Kidney (tissue), 14 donors: ENCODE measurements around the gene UNG. TPM values are rescaled to one million over a fixed set of nuclear protein-coding genes. Genes with fewer than 3 reads are reported as not detected.

Experiments
- DNase-seq, 5 donors: peaks; one replicate each; pipeline ENCODE4 v3.0.0-alpha.2; 2013 to 2020
- FAIRE-seq: peaks from 2 replicates; lab custom pipeline; 2012; peaks lifted over from hg19 to GRCh38; lab: Jason Lieb, UNC
- H3K27ac ChIP-seq, 2 donors: one replicate each; pipeline ENCODE4 v1.7.0; 2013; ENCODE audit warnings: low read depth in 2 of 2, low read length in 2 of 2, inconsistent platforms in 1 of 2
- H3K27me3 ChIP-seq: one replicate; pipeline ENCODE4 v1.7.1; 2013; ENCODE audit warnings: low read length, inconsistent platforms; ENCODE audit not compliant: control insufficient read depth, insufficient read depth
- H3K36me3 ChIP-seq, 3 donors: one replicate each; pipeline versions ENCODE4 v1.7.0 to v1.7.1; 2013; ENCODE audit warnings: low read length in 3 of 3, control low read depth in 1 of 3, inconsistent platforms in 1 of 3; ENCODE audit not compliant: insufficient read depth in 3 of 3, control insufficient read depth in 2 of 3
- H3K4me1 ChIP-seq, 3 donors: one replicate each; pipeline versions ENCODE4 v1.7.0 to v1.7.1; 2013; ENCODE audit warnings: low read length in 3 of 3, inconsistent platforms in 1 of 3, low read depth in 1 of 3; ENCODE audit not compliant: control insufficient read depth in 2 of 3, insufficient read depth in 2 of 3
- H3K4me3 ChIP-seq, 3 donors: one replicate each; pipeline versions ENCODE4 v1.7.0 to v1.8.1; 2013; ENCODE audit warnings: low read length in 3 of 3, control low read depth in 1 of 3, inconsistent platforms in 1 of 3
- H3K9ac ChIP-seq, 3 donors: one replicate each; pipeline versions ENCODE4 v1.7.0 to v1.7.1; 2013; ENCODE audit warnings: low read length in 3 of 3, control low read depth in 1 of 3, inconsistent platforms in 1 of 3
- H3K9me3 ChIP-seq, 3 donors: one replicate each; pipeline versions ENCODE4 v1.7.0 to v1.7.1; 2013; ENCODE audit warnings: low read length in 3 of 3, control low read depth in 1 of 3, inconsistent platforms in 1 of 3; ENCODE audit not compliant: control insufficient read depth in 2 of 3, insufficient read depth in 1 of 3
- CTCF ChIP-seq: IDR thresholded peaks from 3 replicates; pipeline ENCODE4 v1.5.1; 2012; ENCODE audit warnings: mild to moderate bottlenecking, moderate library complexity, borderline replicate concordance; ENCODE audit not compliant: insufficient read depth; ENCODE audit errors: extremely low read depth
- intact Hi-C: fragments of 100-400 bp; cut with DNase I; formaldehyde crosslinking; loops from one replicate; pipeline ENCODE4 v1.11.1; 2022
- polyA plus RNA-seq: library from polyadenylated mRNA; stranded (reverse); fragments of 350-450 nt; fragmentation: Illumina TruSeq; extraction: RNeasy Lipid Tissue Mini Kit (QIAGEN cat#74804); gene quantifications from one replicate; pipeline ENCODE4 v1.2.3, GENCODE V29; 2014; ENCODE audit warnings: low read depth, low replicate concordance; ENCODE audit not compliant: insufficient read depth
- total RNA-seq: library from RNA; stranded (reverse); fragmentation: NEBNext Ultra II Directional; extraction: Animal tissue kit (Norgen Biotek cat#: 25700); gene quantifications from one replicate; pipeline ENCODE4 v1.2.1, GENCODE V29; 2021
- donor health status: control.
- donor health status: control.
- donor health status: control.
- donor health status: control.
- donor health status: control.
- donor health status: DM: yes; HTN: yes; CAD: no.
- donor health status: Normal renal cell carcinoma (clear cell type).

The UNG gene
- total and polyA plus RNA-seq, 2 donors from 2014 or later: 24.9 to 30.3 TPM

- Histone ChIP-seq H3K36me3 (peaks cover 4 to 25% (median 6%) of the 10 kb centered on the region in 3 donors), H3K27ac (no peak overlapping the region), H3K9ac (no peak overlapping the region), H3K27me3 (no peaks in the 10 kb centered on the region), H3K4me3 (no peak overlapping the region), H3K4me1 (no peaks in the 10 kb centered on the region), H3K9me3 (no peaks in the 10 kb centered on the region)
- DNase-seq (no peak), FAIRE-seq (no peak)
- intact Hi-C loops: no loop called here
- TF ChIP-seq CTCF: no peak
These were observed 38.6 kb upstream of the UNG start for GRCh38 chr12:109058773-109059172.

GRCh38 chr12:109064143-109064542 lies 33.3 kb upstream of the UNG start:
- H3K27ac ChIP-seq: no peak overlapping the region
- H3K9ac ChIP-seq: no peak overlapping the region
- H3K4me3 ChIP-seq: no peak overlapping the region
- H3K4me1 ChIP-seq: peaks cover 0 to 12% (median 0%) of the 10 kb centered on the region in 3 donors
- intact Hi-C loops: no loop called here
- no peak for FAIRE-seq
- TF ChIP-seq CTCF: no peak
- no peaks in the 10 kb centered on the region for H3K27me3 ChIP-seq
- H3K9me3 ChIP-seq: no peaks in the 10 kb centered on the region
- H3K36me3 ChIP-seq: peaks cover 9 to 31% (median 14%) of the 10 kb centered on the region in 3 donors
- no peak for DNase-seq

GRCh38 chr12:109065154-109065852 lies 32.1 kb upstream of the UNG start:
- H3K27me3 ChIP-seq: no peaks in the 10 kb centered on the region
- no peak for TF ChIP-seq CTCF
- DNase-seq (peak in 2 of 5 donors; percentile 21 to 49), FAIRE-seq (no peak)
- H3K27ac ChIP-seq: no peak overlapping the region
- H3K9me3 ChIP-seq: no peaks in the 10 kb centered on the region
- intact Hi-C loops: no loop called here
- H3K4me3 ChIP-seq: no peak overlapping the region
- peaks cover 9 to 29% (median 12%) of the 10 kb centered on the region in 3 donors for H3K36me3 ChIP-seq
- H3K4me1 ChIP-seq: peaks cover 0 to 12% (median 2%) of the 10 kb centered on the region in 3 donors
- H3K9ac ChIP-seq: no peak overlapping the region

GRCh38 chr12:109065853-109066193 lies 31.6 kb upstream of the UNG start:
- H3K9ac ChIP-seq: no peak overlapping the region
- no peaks in the 10 kb centered on the region for H3K27me3 ChIP-seq
- no peak for DNase-seq
- no peak for FAIRE-seq
- peaks cover 0 to 12% (median 2%) of the 10 kb centered on the region in 3 donors for H3K4me1 ChIP-seq
- intact Hi-C loops: no loop called here
- H3K4me3 ChIP-seq: no peak overlapping the region
- peaks cover 9 to 34% (median 12%) of the 10 kb centered on the region in 3 donors for H3K36me3 ChIP-seq
- no peak overlapping the region for H3K27ac ChIP-seq
- no peaks in the 10 kb centered on the region for H3K9me3 ChIP-seq
- TF ChIP-seq CTCF: no peak
